K562 (cell line): Measurements from ENCODE around the gene DOCK7. TPM values are rescaled to one million over a fixed set of nuclear protein-coding genes. Genes with fewer than 3 reads are reported as not detected.

Experiments used
- CEBPG ChIP-seq, 3 experiments: fragments of 200-800 bp in 1 of 3; sonication (Bioruptor generic) in 1 of 3; sonication (generic) in 1 of 3; formaldehyde crosslinking in 1 of 3; IDR thresholded peaks in 2 of 3; conservative IDR thresholded peaks in 1 of 3; 2 replicates each; pipeline versions ENCODE4 v1.6.1 to v1.8.0; 2016 to 2022; ENCODE audit warnings: missing compliant biosample characterization in 2 of 3, missing genetic modification characterization in 2 of 3, mild to moderate bottlenecking in 1 of 3, missing genetic modification reagents in 1 of 3
- CREBBP ChIP-seq: IDR thresholded peaks from one replicate; pipeline ENCODE4 v1.6.1; 2012; ENCODE audit warnings: low read depth, mild to moderate bottlenecking, control low read depth, inconsistent platforms, low read length
- GTF2E2 ChIP-seq: fragments of 200-800 bp; sonication (Bioruptor generic); IDR thresholded peaks from 2 replicates; pipeline ENCODE4 v1.6.1; 2016; ENCODE audit warnings: missing genetic modification characterization, missing compliant biosample characterization
- KDM5B ChIP-seq: fragments of 200-600 bp; sonication (generic); IDR thresholded peaks from 2 replicates; pipeline ENCODE4 v1.6.1; 2012; ENCODE audit warnings: low read depth, mild to moderate bottlenecking, moderate library complexity, low read length, control low read depth, inconsistent platforms; ENCODE audit not compliant: insufficient replicate concordance
- MAZ ChIP-seq, 2 experiments: fragments of 450-650 bp in 1 of 2; sonication (generic) in 1 of 2; formaldehyde crosslinking; IDR thresholded peaks in 1 of 2; conservative IDR thresholded peaks in 1 of 2; 2 replicates each; pipeline versions ENCODE4 v1.4.0 to v1.5.0; 2020; ENCODE audit warnings: mild to moderate bottlenecking in 1 of 2, missing genetic modification reagents in 1 of 2
- NFE2L1 ChIP-seq: fragments of 450-650 bp; IDR thresholded peaks from 2 replicates; pipeline ENCODE4 v1.6.1; 2016; ENCODE audit warnings: missing genetic modification characterization, low read depth, mild to moderate bottlenecking, missing compliant biosample characterization, moderate library complexity, borderline replicate concordance
- POLR2A ChIP-seq: fragments of 450-650 bp; conservative IDR thresholded peaks from 2 replicates; pipeline ENCODE4 v1.6.1; 2016
- PPARD ChIP-seq: fragments of 250-450 bp; sonication (Bioruptor Pico); IDR thresholded peaks from 2 replicates; pipeline ENCODE4 v1.8.0; 2022; ENCODE audit warnings: inconsistent platforms, mild to moderate bottlenecking, moderate library complexity
- RBBP5 ChIP-seq: fragments of 200-600 bp; sonication (generic); IDR thresholded peaks from 2 replicates; pipeline ENCODE4 v1.6.1; 2012; ENCODE audit warnings: borderline replicate concordance, mild to moderate bottlenecking, low read length, control low read depth, inconsistent platforms; ENCODE audit not compliant: insufficient read depth, poor library complexity, severe bottlenecking
- SFPQ ChIP-seq: fragments of 200-400 bp; formaldehyde crosslinking; IDR thresholded peaks from 2 replicates; pipeline ENCODE4 v1.6.1; 2017; ENCODE audit warnings: mild to moderate bottlenecking, low read depth, low read length, moderate library complexity
- SMARCA5 ChIP-seq: fragments of 450-650 bp; IDR thresholded peaks from 2 replicates; pipeline ENCODE4 v1.6.1; 2016
- VEZF1 ChIP-seq: fragments of 200-800 bp; sonication (Bioruptor generic); IDR thresholded peaks from 2 replicates; pipeline ENCODE4 v1.6.1; 2017; ENCODE audit warnings: missing genetic modification characterization, missing compliant biosample characterization
- ZBTB7A ChIP-seq: IDR thresholded peaks from 2 replicates; pipeline ENCODE4 v1.6.1; 2011; ENCODE audit warnings: low read depth, mild to moderate bottlenecking, low read length, moderate library complexity, borderline replicate concordance; ENCODE audit not compliant: control insufficient read depth
- ZNF274 ChIP-seq: IDR thresholded peaks from 2 replicates; pipeline ENCODE4 v1.6.1; 2011; ENCODE audit warnings: low read depth, mild to moderate bottlenecking, low read length, moderate library complexity, borderline replicate concordance
- ZNF384 ChIP-seq: IDR thresholded peaks from 2 replicates; pipeline ENCODE4 v1.6.1; 2012; ENCODE audit warnings: low read depth, low read length, improper control_type of control experiment
- ZNF511 ChIP-seq: sonication (generic); formaldehyde crosslinking; IDR thresholded peaks from 2 replicates; pipeline ENCODE4 v1.8.0; 2022; ENCODE audit warnings: mild to moderate bottlenecking, missing genetic modification reagents
- ZNF589 ChIP-seq: fragments of 200-800 bp; sonication (Bioruptor generic); IDR thresholded peaks from 2 replicates; pipeline ENCODE4 v1.6.1; 2016; ENCODE audit warnings: low read depth, missing genetic modification characterization, missing compliant biosample characterization
- ZNF699 ChIP-seq: fragments of 250-450 bp; sonication (Bioruptor Pico); IDR thresholded peaks from 2 replicates; pipeline ENCODE4 v1.8.0; 2021; ENCODE audit warnings: mild to moderate bottlenecking, moderate library complexity; ENCODE audit not compliant: insufficient replicate concordance
- polyA plus RNA-seq, 8 experiments: library from polyadenylated mRNA; depleted of rRNA in 4 of 8; stranded (reverse) in 5 of 8; unstranded in 3 of 8; fragments of >200 nt; fragmentation: Nextera tagmentation in 2 of 8; fragmentation: Illumina TruSeq in 1 of 8; extraction: Ambion mirVana in 2 of 8; extraction: Trizol in 1 of 8; gene quantifications; 2 replicates each; pipeline versions ENCODE4 v1.2.1 to v1.2.3, GENCODE V29; 2011 to 2014; ENCODE audit warnings: inconsistent platforms in 1 of 8, missing spikeins in 1 of 8
- total RNA-seq, 7 experiments: library from RNA; depleted of rRNA in 6 of 7; stranded (reverse); fragments of >200 nt in 6 of 7; fragmentation: Illumina TruSeq in 2 of 7; extraction: Trizol in 2 of 7; gene quantifications; 2 replicates each; pipeline versions ENCODE4 v1.2.1 to v1.2.3, GENCODE V29; 2011 to 2021; ENCODE audit warnings: low replicate concordance in 1 of 7

DOCK7 gene
- total and polyA plus RNA-seq, 9 of the 15 experiments (the other 6 are each of a cell fraction or from before 2014, with no cell fraction given), result 4.9 to 35.1 (median 12.6) TPM

- TF ChIP-seq VEZF1 (no peak; the same call in 1 of the 2 replicates), CREBBP (no peak), KDM5B (peak; percentile 16), GTF2E2 (peak; percentile 63; the same call in 1 of the 2 replicates), CEBPG (CRISPR knock-in tag; IDR thresholded peaks at IDR 0.05) (no peak), CEBPG (tag; conservative IDR thresholded peaks at IDR 0.05 in 1 of 2, IDR thresholded peaks at IDR 0.05 in 1 of 2) (no peak), POLR2A (no peak), ZNF589 (CRISPR knock-in tag) (no peak), PPARD (CRISPR knock-in tag) (no peak), MAZ (CRISPR knock-in tag; conservative IDR thresholded peaks at IDR 0.05 in 1 of 2, IDR thresholded peaks at IDR 0.05 in 1 of 2) (0 out of 4 replicates have a peak, but pooled peaks of 1 of the 2 experiments have one; percentile 31), SFPQ (no peak), ZBTB7A (peak; percentile 74; the same call in 1 of the 2 replicates), ZNF699 (no peak), ZNF511 (CRISPR knock-in tag) (no peak), ZNF384 (no peak), SMARCA5 (0 out of 2 replicates have a peak, but pooled peaks have one; percentile 22), ZNF274 (no peak), RBBP5 (peak; percentile 15), NFE2L1 (tag) (no peak)
Observed at GRCh38 chr1:62687421-62687902, 724 bp downstream of the DOCK7 start (continued).
